Neural progenitor cell (in vitro differentiated cells): ENCODE data around the gene PTP4A2. TPM values are rescaled to one million over a fixed set of nuclear protein-coding genes. Genes with fewer than 3 reads are reported as not detected.
"Not testable (repeated sequence)": the region's sequence is repeated elsewhere in the genome, so short reads cannot be mapped to it uniquely, and the experiment has no call there.

Experiments
- DNase-seq: peaks from one replicate; pipeline ENCODE4 v3.0.0-alpha.2; 2016; ENCODE audit warnings: low spot score
- H2AFZ ChIP-seq: fragments of 200-600 bp; sonication (generic); replicated peaks from 2 replicates; pipeline ENCODE4 v1.6.1; 2016; ENCODE audit warnings: antibody characterized with exemption
- H3F3A ChIP-seq: fragments of 200-600 bp; sonication (generic); 2 replicates; pipeline ENCODE4 v1.6.1; 2016; ENCODE audit warnings: antibody characterized with exemption, low read depth
- H3K27ac ChIP-seq: fragments of 200-600 bp; sonication (generic); 2 replicates; pipeline ENCODE4 v1.5.1; 2016; ENCODE audit warnings: mild to moderate bottlenecking
- H3K27me3 ChIP-seq: fragments of 200-600 bp; sonication (generic); 2 replicates; pipeline ENCODE4 v1.6.1; 2016; ENCODE audit warnings: mild to moderate bottlenecking, moderate library complexity
- H3K36me3 ChIP-seq: fragments of 200-600 bp; sonication (generic); 2 replicates; pipeline ENCODE4 v1.5.1; 2016
- H3K4me1 ChIP-seq: fragments of 200-600 bp; sonication (generic); 2 replicates; pipeline ENCODE4 v1.6.1; 2016; ENCODE audit warnings: mixed run types
- H3K4me2 ChIP-seq: fragments of 200-600 bp; sonication (generic); 2 replicates; pipeline ENCODE4 v1.6.1; 2016
- H3K4me3 ChIP-seq: fragments of 200-600 bp; sonication (generic); 2 replicates; pipeline ENCODE4 v1.5.1; 2016
- H3K79me2 ChIP-seq: fragments of 200-600 bp; sonication (generic); 2 replicates; pipeline ENCODE4 v1.6.1; 2016; ENCODE audit warnings: low read depth
- H3K9ac ChIP-seq: fragments of 200-600 bp; sonication (generic); 2 replicates; pipeline ENCODE4 v1.6.1; 2016
- H3K9me3 ChIP-seq: fragments of 200-600 bp; sonication (generic); 2 replicates; pipeline ENCODE4 v1.5.1; 2016; ENCODE audit warnings: low read depth
- H4K20me1 ChIP-seq: fragments of 200-600 bp; sonication (generic); 2 replicates; pipeline ENCODE4 v1.6.1; 2016; ENCODE audit warnings: low read depth
- H3K27ac Mint-ChIP-seq: 3 replicates; pipeline ENCODE4 v1.8.0; 2021; ENCODE audit warnings: mixed read lengths
- H3K27me3 Mint-ChIP-seq: 2 replicates; pipeline ENCODE4 v1.8.0; 2022; ENCODE audit warnings: low read depth, mild to moderate bottlenecking, inconsistent platforms, moderate library complexity, mixed read lengths; ENCODE audit not compliant: insufficient read depth
- H3K36me3 Mint-ChIP-seq: 3 replicates; pipeline ENCODE4 v1.8.0; 2021; ENCODE audit warnings: mixed read lengths
- H3K4me1 Mint-ChIP-seq: 3 replicates; pipeline ENCODE4 v1.8.0; 2021; ENCODE audit warnings: mixed read lengths
- H3K4me3 Mint-ChIP-seq: 3 replicates; pipeline ENCODE4 v1.8.0; 2021; ENCODE audit warnings: mild to moderate bottlenecking, moderate library complexity, mixed read lengths
- H3K9me3 Mint-ChIP-seq: 3 replicates; pipeline ENCODE4 v1.8.0; 2020; ENCODE audit warnings: mixed read lengths
- CTCF ChIP-seq: fragments of 200-600 bp; sonication (generic); IDR thresholded peaks from 2 replicates; pipeline ENCODE4 v1.5.1; 2017; ENCODE audit warnings: antibody characterized with exemption, mild to moderate bottlenecking
- EZH2 ChIP-seq: fragments of 200-600 bp; sonication (generic); IDR thresholded peaks from 2 replicates; pipeline ENCODE4 v1.6.1; 2017; ENCODE audit warnings: antibody characterized with exemption, mild to moderate bottlenecking, moderate library complexity
- EZH2phosphoT487 ChIP-seq: fragments of 200-600 bp; sonication (generic); IDR thresholded peaks from 2 replicates; pipeline ENCODE4 v1.6.1; 2017; ENCODE audit warnings: antibody characterized with exemption
- total RNA-seq: library from RNA; depleted of rRNA; stranded (reverse); fragments of >200 nt; gene quantifications from 2 replicates; pipeline ENCODE4 v1.2.3, GENCODE V29; 2015; ENCODE audit warnings: low replicate concordance

The PTP4A2 gene
- total RNA-seq, 1 donor from 2014 or later, result 540 TPM

DNA sequence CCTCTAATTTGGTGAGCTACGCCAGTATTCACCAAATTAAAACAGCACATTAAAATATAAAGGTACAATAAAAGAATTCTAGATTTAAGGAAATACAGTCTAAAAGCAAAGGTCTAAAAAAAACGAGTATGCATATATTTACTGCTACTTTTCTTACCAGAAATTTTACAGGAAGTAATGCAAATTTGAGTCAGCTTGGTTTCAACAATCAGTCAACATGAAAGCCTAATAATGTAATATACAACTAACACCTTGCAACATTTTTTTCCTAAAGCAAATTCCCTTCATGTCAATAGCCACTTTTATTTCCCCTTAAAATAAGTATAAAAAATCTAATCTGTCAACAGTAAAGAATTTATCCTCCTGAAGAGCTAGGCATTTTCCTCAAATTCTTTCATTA lies 11.9 kb downstream of the PTP4A2 start:
- H3F3A ChIP-seq, result peaks cover 13% of the 10 kb centered on the region
- H3K79me2 ChIP-seq, result peaks cover 98% of the 10 kb centered on the region
- DNase-seq, result no peak
- peak overlapping the region; percentile 67 for H3K4me2 ChIP-seq
- Mint-ChIP-seq H3K36me3 (peaks cover 13% of the 10 kb centered on the region), H3K4me3 (no peak overlapping the region), H3K9me3 (peaks cover 3% of the 10 kb centered on the region), H3K27ac (no peak overlapping the region), H3K27me3 (no peaks in the 10 kb centered on the region), H3K4me1 (peaks cover 20% of the 10 kb centered on the region)
- H3K4me1 ChIP-seq, result peaks cover 34% of the 10 kb centered on the region
- H3K27me3 ChIP-seq, result no peaks in the 10 kb centered on the region
- H3K9me3 ChIP-seq, result no peaks in the 10 kb centered on the region
- TF ChIP-seq CTCF (no peak), EZH2 (no peak), EZH2phosphoT487 (no peak)
- H3K4me3 ChIP-seq, result no peak overlapping the region
- H3K9ac ChIP-seq, result no peak overlapping the region
- peaks cover 90% of the 10 kb centered on the region for H4K20me1 ChIP-seq
- no peak overlapping the region for H2AFZ ChIP-seq
- H3K36me3 ChIP-seq, result no peaks in the 10 kb centered on the region
- H3K27ac ChIP-seq, result peak overlapping the region; percentile 48

DNA sequence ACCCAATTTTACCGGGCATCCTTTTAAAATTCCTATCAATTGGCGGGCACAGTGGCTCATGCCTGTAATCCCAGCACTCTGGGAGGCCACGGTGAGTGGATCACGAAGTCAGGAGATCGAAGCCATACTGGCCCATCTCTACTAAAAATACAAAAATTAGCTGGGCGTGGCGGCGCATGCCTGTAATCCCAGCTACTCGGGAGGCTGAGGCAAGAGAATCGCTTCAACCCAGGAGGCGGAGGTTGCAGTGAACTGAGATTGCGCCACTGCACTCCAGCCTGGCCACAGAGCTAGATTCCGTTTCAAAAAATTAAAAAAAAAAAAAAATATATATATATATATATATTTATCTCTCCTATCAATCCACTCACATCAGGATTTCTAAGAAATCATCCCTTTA lies 12.3 kb downstream of the PTP4A2 start:
- not testable (repeated sequence) for H3K4me3 Mint-ChIP-seq
- peaks cover 33% of the 10 kb centered on the region for H3K4me1 ChIP-seq

DNA sequence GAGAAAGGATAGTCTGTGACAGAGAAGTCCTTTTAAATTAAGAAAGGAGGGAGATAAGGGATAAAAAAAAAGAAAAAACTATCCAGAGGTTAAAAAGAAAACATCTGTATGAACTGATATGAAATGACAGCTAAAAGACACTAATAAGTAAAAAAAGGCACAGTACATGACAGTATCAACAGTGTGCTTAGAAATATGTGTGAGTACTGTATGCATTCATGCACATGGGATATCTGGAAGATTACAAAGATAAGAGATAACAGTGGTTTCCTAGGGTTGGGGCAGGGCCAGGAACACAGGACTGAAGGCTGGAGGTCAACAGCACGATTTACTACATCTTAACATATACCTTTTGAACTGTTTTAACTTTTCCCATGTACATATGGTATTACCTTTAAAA lies 13.3 kb downstream of the PTP4A2 start:
- Histone ChIP-seq H3K36me3 (no peaks in the 10 kb centered on the region), H3K4me3 (no peak overlapping the region), H3K79me2 (peaks cover 98% of the 10 kb centered on the region), H2AFZ (no peak overlapping the region), H3F3A (peaks cover 13% of the 10 kb centered on the region), H3K27me3 (no peaks in the 10 kb centered on the region), H3K4me2 (no peak overlapping the region), H3K9ac (no peak overlapping the region), H3K9me3 (no peaks in the 10 kb centered on the region), H4K20me1 (peaks cover 79% of the 10 kb centered on the region), H3K4me1 (peaks cover 33% of the 10 kb centered on the region), H3K27ac (no peak overlapping the region)
- Mint-ChIP-seq H3K4me1 (peaks cover 17% of the 10 kb centered on the region), H3K27me3 (no peaks in the 10 kb centered on the region), H3K36me3 (peaks cover 15% of the 10 kb centered on the region), H3K4me3 (no peak overlapping the region), H3K9me3 (peaks cover 8% of the 10 kb centered on the region), H3K27ac (no peak overlapping the region)
- no peak for TF ChIP-seq EZH2phosphoT487
- TF ChIP-seq CTCF, result no peak
- TF ChIP-seq EZH2, result no peak
- DNase-seq, result no peak

More for the DNA sequence above, 12.3 kb downstream of the PTP4A2 start:
- DNase-seq, H3K9me3 Mint-ChIP-seq, H3K4me2 ChIP-seq, H3K36me3 ChIP-seq, H2AFZ ChIP-seq, H3K4me3 ChIP-seq, H3K27me3 ChIP-seq, H3K27me3 Mint-ChIP-seq, H3K27ac Mint-ChIP-seq, H3K9ac ChIP-seq, H3K9me3 ChIP-seq, H3K27ac ChIP-seq: not testable (repeated sequence)
- Histone ChIP-seq H4K20me1 (peaks cover 88% of the 10 kb centered on the region), H3F3A (peaks cover 13% of the 10 kb centered on the region), H3K79me2 (peaks cover 98% of the 10 kb centered on the region)
- peaks cover 17% of the 10 kb centered on the region for H3K4me1 Mint-ChIP-seq
- H3K36me3 Mint-ChIP-seq, result peaks cover 15% of the 10 kb centered on the region

GRCh38 chr1:31923901-31924535 lies 14.2 kb downstream of the PTP4A2 start:
- H3K4me1 Mint-ChIP-seq, result peaks cover 17% of the 10 kb centered on the region
- Histone ChIP-seq H2AFZ (no peak overlapping the region), H3K4me1 (peaks cover 26% of the 10 kb centered on the region), H3K4me3 (no peak overlapping the region), H3K36me3 (no peaks in the 10 kb centered on the region), H3K27ac (peak overlapping the region; percentile 35), H3F3A (peaks cover 13% of the 10 kb centered on the region), H3K79me2 (peaks cover 98% of the 10 kb centered on the region), H3K9me3 (no peaks in the 10 kb centered on the region), H3K27me3 (no peaks in the 10 kb centered on the region), H3K4me2 (no peak overlapping the region), H3K9ac (no peak overlapping the region), H4K20me1 (peaks cover 71% of the 10 kb centered on the region)
- TF ChIP-seq EZH2, result no peak
- no peak for TF ChIP-seq CTCF
- TF ChIP-seq EZH2phosphoT487, result no peak
- peaks cover 13% of the 10 kb centered on the region for H3K9me3 Mint-ChIP-seq
- H3K36me3 Mint-ChIP-seq, result peaks cover 22% of the 10 kb centered on the region
- DNase-seq, result no peak
- H3K27me3 Mint-ChIP-seq, result no peaks in the 10 kb centered on the region
- no peak overlapping the region for H3K27ac Mint-ChIP-seq
- no peak overlapping the region for H3K4me3 Mint-ChIP-seq
